Gastrocnemius medialis (tissue), 4 donors: Measurements from ENCODE around the gene PLXNB1.

Experiments
- POLR2A ChIP-seq, 2 donors: fragments of 450-650 bp; IDR thresholded peaks; one replicate each; pipeline ENCODE4 v1.6.1; 2017; ENCODE audit warnings: antibody characterized with exemption in 2 of 2, mild to moderate bottlenecking in 2 of 2, moderate library complexity in 2 of 2
- TF ChIP-seq, protein P1 (sequence below), 5 experiments: fragments of 450-650 bp in 3 of 5; fragments of 200-600 bp in 2 of 5; sonication (generic) in 2 of 5; IDR thresholded peaks in 4 of 5; conservative IDR thresholded peaks in 1 of 5; 1 replicate in 4 of 5; 2 replicates in 1 of 5; pipeline ENCODE4 v1.5.1; 2016 to 2019; ENCODE audit warnings: antibody characterized with exemption in 5 of 5, mild to moderate bottlenecking in 3 of 5, moderate library complexity in 3 of 5

- TF ChIP-seq, protein P1, sequence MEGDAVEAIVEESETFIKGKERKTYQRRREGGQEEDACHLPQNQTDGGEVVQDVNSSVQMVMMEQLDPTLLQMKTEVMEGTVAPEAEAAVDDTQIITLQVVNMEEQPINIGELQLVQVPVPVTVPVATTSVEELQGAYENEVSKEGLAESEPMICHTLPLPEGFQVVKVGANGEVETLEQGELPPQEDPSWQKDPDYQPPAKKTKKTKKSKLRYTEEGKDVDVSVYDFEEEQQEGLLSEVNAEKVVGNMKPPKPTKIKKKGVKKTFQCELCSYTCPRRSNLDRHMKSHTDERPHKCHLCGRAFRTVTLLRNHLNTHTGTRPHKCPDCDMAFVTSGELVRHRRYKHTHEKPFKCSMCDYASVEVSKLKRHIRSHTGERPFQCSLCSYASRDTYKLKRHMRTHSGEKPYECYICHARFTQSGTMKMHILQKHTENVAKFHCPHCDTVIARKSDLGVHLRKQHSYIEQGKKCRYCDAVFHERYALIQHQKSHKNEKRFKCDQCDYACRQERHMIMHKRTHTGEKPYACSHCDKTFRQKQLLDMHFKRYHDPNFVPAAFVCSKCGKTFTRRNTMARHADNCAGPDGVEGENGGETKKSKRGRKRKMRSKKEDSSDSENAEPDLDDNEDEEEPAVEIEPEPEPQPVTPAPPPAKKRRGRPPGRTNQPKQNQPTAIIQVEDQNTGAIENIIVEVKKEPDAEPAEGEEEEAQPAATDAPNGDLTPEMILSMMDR (IDR thresholded peaks at IDR 0.05 in 4 of 5, conservative IDR thresholded peaks at IDR 0.05 in 1 of 5), result no peak
- TF ChIP-seq POLR2A (IDR thresholded peaks at IDR 0.05), result no peak
These were observed 819 bp upstream of the PLXNB1 start for GRCh38 chr3:48430708-48431101.
